ACC112 (cell line): ENCODE measurements around the gene GTF2I.
"Not testable (repeated sequence)": the region's sequence is repeated elsewhere in the genome, so short reads cannot be mapped to it uniquely, and the experiment has no call there.

Source experiments
- H2AFZ ChIP-seq: fragments of 200-600 bp; sonication (generic); one replicate; pipeline ENCODE4 v1.6.0; 2017; ENCODE audit warnings: antibody characterized with exemption, low read length; ENCODE audit not compliant: unreplicated experiment
- H3K27ac ChIP-seq: fragments of 200-600 bp; sonication (generic); 2 replicates; pipeline ENCODE4 v1.5.1; 2014; ENCODE audit warnings: low read depth, mild to moderate bottlenecking, antibody characterized with exemption, low read length, moderate library complexity
- H3K27me3 ChIP-seq: fragments of 200-600 bp; sonication (generic); 2 replicates; pipeline ENCODE4 v1.6.1; 2014; ENCODE audit warnings: mild to moderate bottlenecking, antibody characterized with exemption, low read length, moderate library complexity, mixed read lengths; ENCODE audit not compliant: insufficient read depth
- H3K36me3 ChIP-seq: fragments of 200-600 bp; sonication (generic); 2 replicates; pipeline ENCODE4 v1.6.1; 2016; ENCODE audit warnings: mild to moderate bottlenecking, antibody characterized with exemption, low read length, moderate library complexity, mixed read lengths; ENCODE audit not compliant: insufficient read depth
- H3K4me1 ChIP-seq: fragments of 200-600 bp; sonication (generic); one replicate; pipeline ENCODE4 v1.6.1; 2016; ENCODE audit warnings: low read length, mixed read lengths; ENCODE audit not compliant: insufficient read depth, unreplicated experiment, control insufficient read depth
- H3K4me3 ChIP-seq: fragments of 200-600 bp; sonication (generic); 2 replicates; pipeline ENCODE4 v1.5.1; 2014; ENCODE audit warnings: mild to moderate bottlenecking, low read depth, low read length
- H3K79me2 ChIP-seq: fragments of 200-600 bp; sonication (generic); one replicate; pipeline ENCODE4 v1.6.0; 2016; ENCODE audit warnings: low read length; ENCODE audit not compliant: control insufficient read depth, unreplicated experiment, insufficient read depth

GTF2I gene

DNA sequence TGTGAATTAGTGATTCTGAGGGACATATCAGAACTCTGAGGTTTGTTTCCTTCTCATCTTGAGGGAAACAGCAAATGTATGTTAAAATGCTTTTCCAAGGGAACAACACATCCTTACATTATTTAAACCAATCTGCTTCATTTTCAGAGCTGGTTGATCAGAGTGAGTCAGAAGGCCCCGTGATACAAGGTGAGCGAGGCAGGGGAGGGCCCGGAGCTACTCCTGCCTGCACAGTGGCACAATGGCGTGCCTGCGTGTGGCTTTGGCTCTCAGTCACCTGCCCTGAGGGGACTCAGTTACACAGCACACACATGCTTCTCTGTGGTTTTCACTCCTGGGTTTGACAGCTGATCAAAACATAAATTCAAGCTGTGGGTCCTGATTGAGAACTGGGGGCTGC, 99.2 kb downstream of the GTF2I start:
- not testable (repeated sequence) for H3K27me3 ChIP-seq, H3K36me3 ChIP-seq, H3K27ac ChIP-seq, H3K4me1 ChIP-seq, H3K4me3 ChIP-seq, H3K79me2 ChIP-seq, H2AFZ ChIP-seq

DNA sequence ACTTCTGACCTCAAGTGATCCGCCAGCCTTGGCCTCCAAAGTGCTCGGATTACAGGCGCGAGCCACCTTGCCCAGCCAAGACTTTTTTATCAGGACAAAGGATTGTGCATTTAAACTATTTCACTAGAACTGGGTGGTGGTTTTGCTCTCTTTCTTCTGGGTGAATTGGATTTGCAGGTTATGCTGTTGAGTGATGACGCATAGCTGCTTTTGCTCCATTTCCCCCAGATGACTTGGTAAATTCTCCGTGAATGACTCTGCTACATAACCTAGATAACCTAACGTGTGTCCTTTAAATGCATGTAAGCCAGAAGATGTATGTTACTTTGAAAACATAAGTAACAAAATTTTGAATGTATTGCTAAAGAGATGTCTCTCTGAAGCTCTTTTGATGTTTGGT, 100.8 kb downstream of the GTF2I start:
- H3K27ac ChIP-seq, H3K36me3 ChIP-seq, H2AFZ ChIP-seq: not testable (repeated sequence)

DNA sequence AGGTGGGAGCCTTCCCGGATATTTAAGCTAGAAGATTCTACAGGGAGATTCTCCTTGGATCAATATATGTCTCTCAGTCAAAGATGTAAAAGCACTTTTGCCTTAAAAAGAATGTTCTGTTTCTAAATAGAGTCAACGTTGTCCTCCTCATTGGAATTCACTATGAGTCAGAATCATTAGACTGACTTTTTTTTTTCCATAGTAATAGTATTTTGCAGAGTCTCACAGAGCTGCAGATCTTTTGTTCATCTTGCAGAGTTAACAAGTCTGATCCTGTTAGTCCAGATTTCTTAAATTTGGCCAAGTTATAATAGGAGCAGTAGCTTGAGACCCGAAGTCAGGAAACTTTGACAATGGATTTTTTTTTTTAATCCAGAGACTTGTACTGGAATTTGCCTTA, 101.5 kb downstream of the GTF2I start:
- not testable (repeated sequence) for H3K79me2 ChIP-seq, H2AFZ ChIP-seq, H3K4me3 ChIP-seq, H3K36me3 ChIP-seq, H3K27me3 ChIP-seq, H3K4me1 ChIP-seq
- peak overlapping the region; percentile 67 for H3K27ac ChIP-seq

More for the DNA sequence above, 100.8 kb downstream of the GTF2I start:
- not testable (repeated sequence) for H3K4me1 ChIP-seq, H3K4me3 ChIP-seq, H3K27me3 ChIP-seq, H3K79me2 ChIP-seq

DNA sequence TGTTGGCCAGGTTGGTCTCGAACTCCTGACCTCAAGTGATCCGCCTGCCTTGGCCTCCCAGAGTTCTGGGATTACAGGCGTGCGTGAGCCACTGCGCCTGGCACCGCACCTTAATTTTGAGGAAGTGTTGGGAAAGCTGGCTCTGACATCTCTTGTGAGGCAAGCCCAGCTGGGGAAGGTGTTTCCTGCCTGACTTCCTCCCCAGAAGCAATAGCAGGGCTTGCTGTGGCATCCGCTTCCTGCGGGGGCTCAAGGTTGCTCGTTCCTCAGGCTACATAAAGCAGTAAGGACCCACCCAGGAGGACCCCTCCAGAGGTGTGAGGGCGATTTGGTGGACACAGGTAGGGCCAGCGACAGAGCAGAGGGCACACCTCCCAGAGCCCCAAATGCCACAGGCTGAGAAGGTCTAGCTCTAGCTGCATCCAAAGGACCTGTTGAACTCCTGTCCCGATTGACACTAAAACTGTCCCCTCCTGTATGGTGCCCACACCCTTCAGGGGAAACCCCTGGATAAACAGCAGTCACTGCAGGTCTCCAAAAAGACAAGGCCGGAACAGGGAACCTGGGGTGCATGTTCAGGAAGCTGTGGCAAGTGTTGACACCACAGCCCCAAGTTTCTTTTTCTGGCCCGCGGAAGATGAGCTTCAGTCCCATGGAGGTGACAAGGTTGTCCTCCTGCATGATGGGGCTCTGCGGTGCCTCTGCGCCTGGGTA, 107.8 kb downstream of the GTF2I start:
- not testable (repeated sequence) for H3K27me3 ChIP-seq, H3K79me2 ChIP-seq, H3K4me1 ChIP-seq, H3K4me3 ChIP-seq, H3K27ac ChIP-seq, H2AFZ ChIP-seq, H3K36me3 ChIP-seq

DNA sequence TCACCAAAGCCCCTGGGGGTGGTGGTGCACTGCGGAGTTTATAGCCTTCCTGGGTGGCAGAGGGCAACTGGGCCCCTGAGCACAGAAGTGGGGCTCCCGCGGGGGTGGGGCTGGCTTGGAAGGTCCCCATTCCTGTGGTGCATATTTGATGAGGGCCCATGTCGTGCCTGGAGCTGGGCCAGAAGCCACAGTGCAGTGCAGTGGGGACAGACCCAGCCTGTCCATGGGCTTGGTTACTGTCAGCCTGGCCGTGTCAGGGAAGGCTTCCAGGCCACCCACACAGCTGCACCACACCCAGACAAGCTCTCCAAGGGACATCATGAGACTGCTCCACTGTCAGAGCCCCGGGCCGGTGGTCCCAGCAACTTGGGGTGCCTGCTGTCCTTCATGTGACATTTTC, 109.0 kb downstream of the GTF2I start:
- not testable (repeated sequence) for H3K4me3 ChIP-seq, H3K36me3 ChIP-seq, H3K4me1 ChIP-seq, H3K27me3 ChIP-seq, H2AFZ ChIP-seq, H3K79me2 ChIP-seq, H3K27ac ChIP-seq

DNA sequence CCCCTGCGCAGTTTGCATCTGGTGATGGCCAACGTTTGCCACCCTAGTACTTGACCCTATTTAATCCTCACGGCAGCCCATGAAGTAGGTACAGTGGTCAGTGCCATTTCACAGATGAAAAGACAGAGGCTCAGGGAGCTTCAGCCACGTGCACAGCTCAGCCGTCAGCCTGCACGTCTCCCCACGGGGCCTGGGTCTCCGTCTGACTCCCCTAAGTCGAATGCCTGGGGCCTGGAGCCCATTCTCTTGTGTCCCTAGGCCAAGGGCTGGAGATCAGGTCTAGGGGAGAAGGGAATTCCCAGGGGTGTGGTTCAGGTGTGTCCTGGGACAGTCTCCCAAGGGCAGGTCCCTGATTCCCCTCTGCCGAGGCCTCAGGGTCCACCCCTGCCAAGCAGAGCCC, 109.5 kb downstream of the GTF2I start:
- H3K4me3 ChIP-seq = not testable (repeated sequence)

DNA sequence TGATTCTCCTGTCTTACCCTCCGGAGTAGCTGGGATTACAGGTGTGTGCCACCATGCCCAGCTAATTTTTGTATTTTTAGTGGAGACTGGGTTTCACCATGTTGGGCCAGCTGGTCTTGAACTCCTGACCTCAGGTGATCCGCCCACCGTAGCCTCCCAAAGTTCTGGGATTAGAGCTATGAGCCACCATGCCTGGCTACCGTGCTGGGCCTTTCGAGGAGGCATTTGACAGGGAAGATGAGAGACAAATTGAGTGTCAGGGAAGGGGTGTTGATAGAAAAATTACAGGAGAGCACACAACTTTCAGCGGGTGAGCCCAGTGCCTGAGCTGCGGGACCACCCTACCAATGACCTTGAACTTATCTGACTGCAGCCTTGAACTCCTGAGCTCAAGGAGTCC, 112.5 kb downstream of the GTF2I start:
- not testable (repeated sequence) for H3K4me3 ChIP-seq, H2AFZ ChIP-seq, H3K36me3 ChIP-seq, H3K79me2 ChIP-seq, H3K4me1 ChIP-seq, H3K27ac ChIP-seq, H3K27me3 ChIP-seq

More for the DNA sequence above, 109.5 kb downstream of the GTF2I start:
- not testable (repeated sequence) for H3K27ac ChIP-seq, H3K27me3 ChIP-seq, H2AFZ ChIP-seq, H3K36me3 ChIP-seq, H3K4me1 ChIP-seq, H3K79me2 ChIP-seq

DNA sequence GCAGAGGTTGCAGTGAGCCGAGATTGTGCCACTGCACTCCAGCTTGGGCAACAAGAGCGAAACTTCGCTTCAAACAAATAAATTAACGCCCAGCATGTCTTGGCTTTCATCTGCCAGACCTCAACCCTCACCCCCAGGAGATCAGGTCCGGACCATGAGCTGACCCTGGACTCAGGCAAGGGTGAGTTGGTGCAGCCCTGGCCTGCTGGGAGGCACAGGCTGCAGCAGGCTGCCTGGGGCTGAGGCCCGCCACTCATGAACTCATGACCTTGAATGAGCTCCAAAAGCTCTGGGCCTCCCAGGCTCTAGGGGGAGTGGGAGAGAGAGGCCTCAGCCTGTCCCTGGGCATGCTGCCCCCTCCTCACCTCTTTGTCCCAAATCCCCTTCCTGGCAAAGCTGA, 114.6 kb downstream of the GTF2I start:
- H2AFZ ChIP-seq, H3K27ac ChIP-seq, H3K36me3 ChIP-seq, H3K79me2 ChIP-seq, H3K27me3 ChIP-seq, H3K4me1 ChIP-seq, H3K4me3 ChIP-seq: not testable (repeated sequence)

DNA sequence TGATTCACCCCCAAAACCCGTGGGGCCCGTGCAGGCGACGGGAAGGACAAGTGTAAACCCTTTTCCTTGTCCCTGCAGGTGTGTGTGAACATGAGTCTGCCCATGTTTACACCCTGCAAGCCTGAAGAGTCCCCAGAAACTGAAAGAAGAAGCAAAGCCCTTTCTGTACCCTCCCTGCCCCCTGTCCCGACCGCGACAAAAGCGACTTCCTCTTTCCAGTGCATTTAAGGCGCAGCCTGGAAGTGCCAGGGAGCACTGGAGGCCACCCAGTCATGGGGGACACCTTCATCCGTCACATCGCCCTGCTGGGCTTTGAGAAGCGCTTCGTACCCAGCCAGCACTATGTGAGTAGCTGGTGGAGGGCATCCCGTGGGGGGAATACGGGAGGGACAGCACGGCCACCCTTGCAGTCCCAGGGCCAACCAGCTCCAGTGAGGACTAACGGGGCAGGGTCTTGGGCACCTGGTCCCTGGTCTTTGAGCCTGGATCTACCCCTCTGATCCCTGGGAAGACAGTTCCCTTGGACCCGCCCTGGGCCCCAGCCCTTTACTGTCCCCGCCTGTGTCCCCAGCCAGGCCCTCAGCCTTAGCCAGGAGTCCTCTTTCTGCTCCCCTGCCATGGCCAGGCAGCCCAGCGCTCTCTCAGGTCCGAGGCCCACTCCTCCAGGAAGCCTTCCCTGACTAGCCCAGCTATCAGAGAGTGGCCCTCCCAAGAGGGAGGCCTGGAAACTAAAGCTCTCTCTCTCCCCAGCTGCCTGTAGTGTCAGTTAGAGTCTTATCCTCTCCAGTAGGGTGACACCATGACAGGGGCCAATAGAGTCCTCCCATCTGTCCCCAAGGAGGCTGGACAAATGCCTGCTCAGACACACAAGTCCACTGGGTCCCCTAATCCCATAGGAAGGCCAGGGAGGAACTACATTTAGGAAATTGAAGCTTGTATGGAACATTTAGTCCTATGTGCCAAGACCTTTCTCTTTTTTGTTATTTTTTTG, 116.5 kb downstream of the GTF2I start, which contains the start of gene NCF1:
Gene NCF1, plus strand, starts transcription at position 252 of the 991 bp plus-strand sequence. Its CDS starts 21 bp downstream, at position 273.
- not testable (repeated sequence) for H2AFZ ChIP-seq, H3K36me3 ChIP-seq, H3K79me2 ChIP-seq, H3K27ac ChIP-seq, H3K4me1 ChIP-seq, H3K4me3 ChIP-seq, H3K27me3 ChIP-seq

DNA sequence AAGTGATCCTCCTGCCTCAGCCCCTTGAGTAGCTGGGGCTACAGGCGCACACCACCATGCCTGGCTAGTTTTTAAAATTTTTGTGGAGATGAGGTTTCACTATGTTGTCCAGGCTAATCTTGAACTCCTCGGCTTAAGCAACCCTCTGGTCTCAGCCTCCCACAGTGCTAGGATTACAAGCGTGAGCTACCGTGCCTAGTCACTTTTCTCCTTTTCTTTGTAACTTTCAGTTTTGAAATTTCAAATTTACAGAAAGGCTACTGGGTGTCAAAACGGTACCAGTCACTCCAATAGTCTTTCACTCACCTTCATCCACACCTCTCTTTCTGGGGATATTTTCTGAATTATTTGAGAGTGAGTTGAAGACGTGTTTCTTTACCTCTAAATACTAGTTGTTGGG, 117.6 kb downstream of the GTF2I start:
- H3K4me1 ChIP-seq, H3K36me3 ChIP-seq, H2AFZ ChIP-seq, H3K79me2 ChIP-seq, H3K4me3 ChIP-seq, H3K27me3 ChIP-seq, H3K27ac ChIP-seq: not testable (repeated sequence)

DNA sequence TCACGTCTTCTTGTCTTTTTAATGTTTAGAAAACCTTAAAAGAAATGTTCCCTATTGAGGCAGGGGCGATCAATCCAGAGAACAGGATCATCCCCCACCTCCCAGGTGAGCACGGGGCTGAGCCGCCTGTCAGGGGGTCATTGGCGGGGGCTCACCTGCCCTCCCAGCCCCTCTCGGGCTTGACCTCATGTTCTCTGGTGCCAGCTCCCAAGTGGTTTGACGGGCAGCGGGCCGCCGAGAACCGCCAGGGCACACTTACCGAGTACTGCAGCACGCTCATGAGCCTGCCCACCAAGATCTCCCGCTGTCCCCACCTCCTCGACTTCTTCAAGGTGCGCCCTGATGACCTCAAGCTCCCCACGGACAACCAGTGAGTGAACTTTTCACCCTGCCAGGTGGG, 121.5 kb downstream of the GTF2I start:
- H3K36me3 ChIP-seq, H3K4me1 ChIP-seq, H2AFZ ChIP-seq, H3K4me3 ChIP-seq, H3K79me2 ChIP-seq, H3K27ac ChIP-seq, H3K27me3 ChIP-seq: not testable (repeated sequence)
